ENCODE data around the gene PPP2R2B. TPM values are rescaled to one million over a fixed set of nuclear protein-coding genes. Genes with fewer than 3 reads are reported as not detected.

Gene PPP2R2B
- polyA plus RNA-seq, 3 donors: 0.08 TPM; not detected in 2

GRCh38 chr5:146825033-146825432, 53.5 kb downstream of the PPP2R2B start:
- Mint-ChIP-seq H3K27ac (no peak overlapping the region), H3K36me3 (no peaks in the 10 kb centered on the region), H3K9me3 (no peaks in the 10 kb centered on the region), H3K27me3 (ENCODE audit: low read depth in 3 of 3) (peaks cover 0 to 3% (median 0%) of the 10 kb centered on the region in 3 donors), H3K4me1 (no peaks in the 10 kb centered on the region), H3K4me3 (no peak overlapping the region)
- Histone ChIP-seq H3K9me3 (replicated peaks in 1 of 2; ENCODE audit: control insufficient read depth in 1 of 2, insufficient read depth in 1 of 2, low read length in 2 of 2) (no peaks in the 10 kb centered on the region), H3K9ac (ENCODE audit: insufficient read depth, low read length, poor library complexity, severe bottlenecking) (no peak overlapping the region), H3K36me3 (replicated peaks in 1 of 2; ENCODE audit: control insufficient read depth in 1 of 2, insufficient read depth in 2 of 2, low read length in 2 of 2) (no peaks in the 10 kb centered on the region), H3K27me3 (ENCODE audit: control insufficient read depth in 2 of 2, insufficient read depth in 2 of 2, low read length in 2 of 2) (no peaks in the 10 kb centered on the region), H3K27ac (ENCODE audit: low read depth in 1 of 2, low read length in 2 of 2) (no peak overlapping the region), H3K79me2 (ENCODE audit: insufficient read depth, low read length) (no peaks in the 10 kb centered on the region), H3K4me2 (replicated peaks; ENCODE audit: extremely low read depth, low read length, poor library complexity, severe bottlenecking) (no peak overlapping the region), H2AFZ (ENCODE audit: insufficient read depth, low read depth, low read length, poor library complexity, severe bottlenecking) (no peak overlapping the region), H3K4me3 (replicated peaks in 1 of 3; ENCODE audit: low read depth in 2 of 3, low read length in 3 of 3) (no peak overlapping the region), H4K20me1 (ENCODE audit: insufficient read depth, low read length) (no peaks in the 10 kb centered on the region), H3K4me1 (ENCODE audit: control insufficient read depth in 1 of 2, insufficient read depth in 2 of 2, low read length in 2 of 2) (no peaks in the 10 kb centered on the region)
- intact Hi-C loops (cut with micrococcal nuclease): no loop called here
- no peak for DNase-seq
- 58% methylated on average over 3 of the region's 5 CpGs for WGBS (ENCODE audit: insufficient coverage)
- TF ChIP-seq, protein P1, sequence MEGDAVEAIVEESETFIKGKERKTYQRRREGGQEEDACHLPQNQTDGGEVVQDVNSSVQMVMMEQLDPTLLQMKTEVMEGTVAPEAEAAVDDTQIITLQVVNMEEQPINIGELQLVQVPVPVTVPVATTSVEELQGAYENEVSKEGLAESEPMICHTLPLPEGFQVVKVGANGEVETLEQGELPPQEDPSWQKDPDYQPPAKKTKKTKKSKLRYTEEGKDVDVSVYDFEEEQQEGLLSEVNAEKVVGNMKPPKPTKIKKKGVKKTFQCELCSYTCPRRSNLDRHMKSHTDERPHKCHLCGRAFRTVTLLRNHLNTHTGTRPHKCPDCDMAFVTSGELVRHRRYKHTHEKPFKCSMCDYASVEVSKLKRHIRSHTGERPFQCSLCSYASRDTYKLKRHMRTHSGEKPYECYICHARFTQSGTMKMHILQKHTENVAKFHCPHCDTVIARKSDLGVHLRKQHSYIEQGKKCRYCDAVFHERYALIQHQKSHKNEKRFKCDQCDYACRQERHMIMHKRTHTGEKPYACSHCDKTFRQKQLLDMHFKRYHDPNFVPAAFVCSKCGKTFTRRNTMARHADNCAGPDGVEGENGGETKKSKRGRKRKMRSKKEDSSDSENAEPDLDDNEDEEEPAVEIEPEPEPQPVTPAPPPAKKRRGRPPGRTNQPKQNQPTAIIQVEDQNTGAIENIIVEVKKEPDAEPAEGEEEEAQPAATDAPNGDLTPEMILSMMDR (IDR thresholded peaks at IDR 0.05): no peak

DNA sequence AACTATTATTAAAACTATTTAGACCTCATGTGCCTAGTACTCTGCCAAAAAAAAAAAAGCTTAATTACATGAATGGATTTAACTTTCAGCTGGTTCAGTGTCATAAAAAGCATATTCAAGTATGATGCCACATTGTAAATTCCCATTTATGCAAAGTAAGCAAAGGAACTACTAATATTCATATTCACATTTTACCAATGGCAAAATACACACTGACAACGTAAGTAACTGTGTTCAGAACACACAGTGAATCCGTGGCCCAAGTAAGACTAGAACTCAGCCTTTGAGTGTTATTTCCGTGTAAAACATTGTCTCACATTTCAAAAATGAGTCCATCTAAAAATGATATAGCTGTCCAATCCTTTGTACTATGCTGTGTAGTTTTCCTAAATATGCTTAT, 56.8 kb downstream of the PPP2R2B start:
- Histone ChIP-seq H3K27me3 (ENCODE audit: control insufficient read depth in 2 of 2, insufficient read depth in 2 of 2, low read length in 2 of 2) (no peaks in the 10 kb centered on the region), H3K9ac (ENCODE audit: insufficient read depth, low read length, poor library complexity, severe bottlenecking) (no peak overlapping the region), H3K4me1 (ENCODE audit: control insufficient read depth in 1 of 2, insufficient read depth in 2 of 2, low read length in 2 of 2) (no peaks in the 10 kb centered on the region), H3K9me3 (replicated peaks in 1 of 2; ENCODE audit: control insufficient read depth in 1 of 2, insufficient read depth in 1 of 2, low read length in 2 of 2) (no peaks in the 10 kb centered on the region), H3K4me2 (replicated peaks; ENCODE audit: extremely low read depth, low read length, poor library complexity, severe bottlenecking) (no peak overlapping the region), H2AFZ (ENCODE audit: insufficient read depth, low read depth, low read length, poor library complexity, severe bottlenecking) (no peak overlapping the region), H3K4me3 (replicated peaks in 1 of 3; ENCODE audit: low read depth in 2 of 3, low read length in 3 of 3) (no peak overlapping the region), H3K79me2 (ENCODE audit: insufficient read depth, low read length) (no peaks in the 10 kb centered on the region), H3K36me3 (replicated peaks in 1 of 2; ENCODE audit: control insufficient read depth in 1 of 2, insufficient read depth in 2 of 2, low read length in 2 of 2) (no peaks in the 10 kb centered on the region), H3K27ac (ENCODE audit: low read depth in 1 of 2, low read length in 2 of 2) (no peak overlapping the region), H4K20me1 (ENCODE audit: insufficient read depth, low read length) (no peaks in the 10 kb centered on the region)
- Mint-ChIP-seq H3K36me3 (no peaks in the 10 kb centered on the region), H3K27me3 (ENCODE audit: low read depth in 3 of 3) (peaks cover 0 to 3% (median 0%) of the 10 kb centered on the region in 3 donors), H3K4me1 (no peaks in the 10 kb centered on the region), H3K9me3 (no peaks in the 10 kb centered on the region), H3K4me3 (no peak overlapping the region), H3K27ac (no peak overlapping the region)
- intact Hi-C loops (cut with micrococcal nuclease): no loop called here
- TF ChIP-seq, protein P1 (IDR thresholded peaks at IDR 0.05): no peak
- 100% methylated on average over 2 of the region's 3 CpGs for WGBS (ENCODE audit: insufficient coverage)
- no peak for DNase-seq
